KMS-11 (cell line): ENCODE measurements around the gene LTA4H.

Experiments
- H2AFZ ChIP-seq: fragments of 200-600 bp; sonication (generic); 2 replicates; pipeline ENCODE4 v1.6.1; 2016; ENCODE audit warnings: antibody characterized with exemption, mixed run types, low read depth
- H3K27ac ChIP-seq: fragments of 200-600 bp; sonication (generic); 2 replicates; pipeline ENCODE4 v1.6.1; 2016; ENCODE audit warnings: mild to moderate bottlenecking, mixed run types
- H3K27me3 ChIP-seq: fragments of 200-600 bp; sonication (generic); 2 replicates; pipeline ENCODE4 v1.6.1; 2017; ENCODE audit warnings: mild to moderate bottlenecking, low read depth, mixed run types, moderate library complexity; ENCODE audit not compliant: insufficient read depth
- H3K36me3 ChIP-seq: fragments of 200-600 bp; sonication (generic); 2 replicates; pipeline ENCODE4 v1.6.1; 2017; ENCODE audit warnings: mild to moderate bottlenecking, mixed run types; ENCODE audit not compliant: insufficient read depth
- H3K4me1 ChIP-seq: fragments of 200-600 bp; sonication (generic); 2 replicates; pipeline ENCODE4 v1.6.1; 2016; ENCODE audit warnings: mild to moderate bottlenecking, low read depth, mixed run types; ENCODE audit not compliant: poor library complexity, severe bottlenecking
- H3K4me2 ChIP-seq: fragments of 200-600 bp; sonication (generic); 2 replicates; pipeline ENCODE4 v1.7.0; 2016; ENCODE audit warnings: mild to moderate bottlenecking, mixed run types
- H3K4me3 ChIP-seq: fragments of 200-600 bp; sonication (generic); IDR thresholded peaks from 2 replicates; pipeline ENCODE4 v1.6.1; 2017; ENCODE audit warnings: low read depth, low read length, mixed read lengths; ENCODE audit not compliant: insufficient read depth
- H3K79me2 ChIP-seq: fragments of 200-600 bp; sonication (generic); 2 replicates; pipeline ENCODE4 v1.6.1; 2016; ENCODE audit warnings: low read depth, mixed run types; ENCODE audit not compliant: insufficient read depth
- H3K9ac ChIP-seq: fragments of 200-600 bp; sonication (generic); 2 replicates; pipeline ENCODE4 v1.6.1; 2016; ENCODE audit warnings: mild to moderate bottlenecking, mixed run types
- H4K20me1 ChIP-seq: fragments of 200-600 bp; sonication (generic); 2 replicates; pipeline ENCODE4 v1.6.1; 2016; ENCODE audit warnings: mild to moderate bottlenecking, mixed run types; ENCODE audit not compliant: insufficient read depth
- CTCF ChIP-seq: fragments of 200-600 bp; sonication (generic); conservative IDR thresholded peaks from 2 replicates; pipeline ENCODE4 v1.6.1; 2017; ENCODE audit warnings: low read depth, mild to moderate bottlenecking, antibody characterized with exemption, low read length, moderate library complexity, mixed read lengths

Gene LTA4H

GRCh38 chr12:95989504-95990123 lies 45.8 kb downstream of the LTA4H start:
- H3K4me2 ChIP-seq = no peak overlapping the region
- H3K27me3 ChIP-seq = no peaks in the 10 kb centered on the region
- no peak for TF ChIP-seq CTCF
- no peaks in the 10 kb centered on the region for H3K79me2 ChIP-seq
- H3K4me1 ChIP-seq = no peaks in the 10 kb centered on the region
- no peaks in the 10 kb centered on the region for H4K20me1 ChIP-seq
- H3K4me3 ChIP-seq = no peak overlapping the region
- no peak overlapping the region for H3K9ac ChIP-seq
- no peak overlapping the region for H2AFZ ChIP-seq
- no peaks in the 10 kb centered on the region for H3K36me3 ChIP-seq
- H3K27ac ChIP-seq = no peak overlapping the region

- no peaks in the 10 kb centered on the region for H3K4me1 ChIP-seq
- H3K27me3 ChIP-seq = no peaks in the 10 kb centered on the region
- H3K36me3 ChIP-seq = no peaks in the 10 kb centered on the region
- H3K4me3 ChIP-seq = no peak overlapping the region
- no peak for TF ChIP-seq CTCF
- no peaks in the 10 kb centered on the region for H4K20me1 ChIP-seq
- no peak overlapping the region for H2AFZ ChIP-seq
- no peak overlapping the region for H3K9ac ChIP-seq
- H3K4me2 ChIP-seq = no peak overlapping the region
- no peaks in the 10 kb centered on the region for H3K79me2 ChIP-seq
- no peak overlapping the region for H3K27ac ChIP-seq
Observed at GRCh38 chr12:95988506-95989275, 46.7 kb downstream of the LTA4H start.

GRCh38 chr12:95986635-95987570 lies 48.5 kb downstream of the LTA4H start:
- no peaks in the 10 kb centered on the region for H3K36me3 ChIP-seq
- H4K20me1 ChIP-seq = no peaks in the 10 kb centered on the region
- no peak overlapping the region for H2AFZ ChIP-seq
- TF ChIP-seq CTCF = no peak
- H3K4me1 ChIP-seq = no peaks in the 10 kb centered on the region
- no peak overlapping the region for H3K9ac ChIP-seq
- H3K4me3 ChIP-seq = no peak overlapping the region
- no peak overlapping the region for H3K27ac ChIP-seq
- H3K4me2 ChIP-seq = no peak overlapping the region
- no peaks in the 10 kb centered on the region for H3K27me3 ChIP-seq
- H3K79me2 ChIP-seq = no peaks in the 10 kb centered on the region

GRCh38 chr12:95984682-95985081 lies 50.7 kb downstream of the LTA4H start:
- no peak overlapping the region for H3K4me2 ChIP-seq
- no peak overlapping the region for H3K9ac ChIP-seq
- no peaks in the 10 kb centered on the region for H3K27me3 ChIP-seq
- H3K79me2 ChIP-seq = no peaks in the 10 kb centered on the region
- H3K36me3 ChIP-seq = no peaks in the 10 kb centered on the region
- no peaks in the 10 kb centered on the region for H4K20me1 ChIP-seq
- H3K4me1 ChIP-seq = no peaks in the 10 kb centered on the region
- no peak overlapping the region for H3K4me3 ChIP-seq
- H2AFZ ChIP-seq = no peak overlapping the region
- no peak for TF ChIP-seq CTCF
- no peak overlapping the region for H3K27ac ChIP-seq
